K562 (cell line): ENCODE data around the gene CCDC185. TPM values are rescaled to one million over a fixed set of nuclear protein-coding genes. Genes with fewer than 3 reads are reported as not detected.

Experiments used
- ATAC-seq: fragments of 200-7000 bp; cut with Tn5 transposase; 3 replicates; pipeline ENCODE4 v1.9.1; 2020; ENCODE audit warnings: moderate library complexity
- BruUV-seq: library from RNA; stranded (reverse); fragments of 400-500 nt; replicated peaks from 2 replicates; lab custom pipeline; 2021; lab: Mats Ljungman, UMichigan
- CTCF ChIA-PET: fragments of 300-600 bp; formaldehyde crosslinking; extraction: SDS; loops from one replicate; lab custom pipeline; 2021; ENCODE audit warnings: low intra/inter-chr PET ratio; lab: Yijun Ruan, JAX
- POLR2A ChIA-PET: fragments of 300-600, 350-650 bp; sonication (Branson Sonifier 250); formaldehyde crosslinking; extraction: SDS; loops from one replicate; lab custom pipeline; 2021; ENCODE audit warnings: antibody characterized with exemption, inconsistent platforms; lab: Yijun Ruan, JAX
- DNase-seq, 4 experiments: peaks; one replicate each; pipeline versions ENCODE4 v3.0.0 to v3.0.0-alpha.2; 2011 to 2018; ENCODE audit warnings: low spot score in 3 of 4, mixed read lengths in 3 of 4; ENCODE audit errors: extremely low read depth in 1 of 4
- FAIRE-seq: peaks from 2 replicates; lab custom pipeline; 2011; peaks lifted over from hg19 to GRCh38; lab: Jason Lieb, UNC
- H2AFZ ChIP-seq: 2 replicates; pipeline ENCODE4 v1.6.0; 2011; ENCODE audit warnings: low read depth, low read length, control low read depth, inconsistent platforms
- H3K27ac ChIP-seq: fragments of 200-600 bp; 3 replicates; pipeline ENCODE4 v1.8.0; 2011; ENCODE audit warnings: low read depth, mild to moderate bottlenecking, control low read depth, inconsistent platforms, low read length, moderate library complexity, mixed read lengths; ENCODE audit errors: extremely low read depth
- H3K27me3 ChIP-seq, 2 experiments: fragments of 300-600 bp in 1 of 2; 2 replicates in 1 of 2; 3 replicates in 1 of 2; pipeline versions ENCODE4 v1.6.0 to v1.8.0; 2011; ENCODE audit warnings: inconsistent platforms in 2 of 2, low read length in 2 of 2, mild to moderate bottlenecking in 1 of 2, mixed read lengths in 1 of 2, moderate library complexity in 1 of 2; ENCODE audit not compliant: control insufficient read depth in 2 of 2, insufficient read depth in 2 of 2
- H3K36me3 ChIP-seq: fragments of 300-600 bp; 3 replicates; pipeline ENCODE4 v1.8.0; 2011; ENCODE audit warnings: mild to moderate bottlenecking, low read length, inconsistent platforms; ENCODE audit not compliant: control insufficient read depth, insufficient read depth
- H3K4me1 ChIP-seq, 2 experiments: fragments of 200-600 bp in 1 of 2; replicated peaks in 1 of 2; 2 replicates in 1 of 2; 3 replicates in 1 of 2; pipeline versions ENCODE4 v1.5.1 to v1.8.0; 2011; ENCODE audit warnings: inconsistent platforms in 2 of 2, low read length in 2 of 2, mild to moderate bottlenecking in 1 of 2, mixed read lengths in 1 of 2, moderate library complexity in 1 of 2; ENCODE audit not compliant: control insufficient read depth in 2 of 2, insufficient read depth in 2 of 2
- H3K4me2 ChIP-seq: 2 replicates; pipeline ENCODE4 v1.6.1; 2011; ENCODE audit warnings: low read length, control low read depth, inconsistent platforms, mixed read lengths; ENCODE audit not compliant: insufficient read depth
- H3K4me3 ChIP-seq: fragments of 200-600 bp; sonication (generic), shearing (Covaris generic); 2 replicates; pipeline ENCODE4 v1.5.1; 2016; ENCODE audit warnings: control low read depth, inconsistent platforms
- H3K79me2 ChIP-seq: fragments of 200-600 bp; 3 replicates; pipeline ENCODE4 v1.8.0; 2011; ENCODE audit warnings: low read length, inconsistent platforms; ENCODE audit not compliant: control insufficient read depth, insufficient read depth
- H3K9ac ChIP-seq, 2 experiments: 2 replicates each; pipeline versions ENCODE4 v1.6.0 to v1.6.1; 2011; ENCODE audit warnings: low read depth in 2 of 2, low read length in 2 of 2, control low read depth in 1 of 2, inconsistent platforms in 1 of 2, mild to moderate bottlenecking in 1 of 2, mixed read lengths in 1 of 2; ENCODE audit not compliant: insufficient read depth in 1 of 2
- H3K9me1 ChIP-seq: one replicate; pipeline ENCODE4 v1.6.0; 2011; ENCODE audit warnings: inconsistent platforms, mild to moderate bottlenecking, low read length, moderate library complexity; ENCODE audit not compliant: control insufficient read depth, insufficient read depth
- H3K9me3 ChIP-seq: replicated peaks from 2 replicates; pipeline ENCODE4 v1.5.1; 2011; ENCODE audit warnings: low read depth, low read length, inconsistent platforms; ENCODE audit not compliant: control insufficient read depth, insufficient read depth
- H4K20me1 ChIP-seq: replicated peaks from 2 replicates; pipeline ENCODE4 v1.6.1; 2011; ENCODE audit warnings: low read length, inconsistent platforms, mixed read lengths; ENCODE audit not compliant: control insufficient read depth, insufficient read depth
- ARHGAP35 ChIP-seq: fragments of 450-650 bp; IDR thresholded peaks from 2 replicates; pipeline ENCODE4 v1.6.1; 2018; ENCODE audit not compliant: partially characterized antibody
- C11orf30 ChIP-seq: fragments of 450-650 bp; IDR thresholded peaks from 2 replicates; pipeline ENCODE4 v1.6.1; 2016; ENCODE audit warnings: low read depth, mild to moderate bottlenecking
- ELK3 ChIP-seq: fragments of 450-650 bp; formaldehyde crosslinking; IDR thresholded peaks from 2 replicates; pipeline ENCODE4 v1.4.0; 2020; ENCODE audit warnings: mild to moderate bottlenecking
- ZNF316 ChIP-seq: fragments of 450-650 bp; IDR thresholded peaks from 2 replicates; pipeline ENCODE4 v1.6.1; 2016
- WGBS: fragments of 100-300 bp; shearing (Covaris generic); methylation state at CpG from one replicate; pipeline ENCODE4 v1.1.6; 2016; ENCODE audit warnings: low coverage, mixed read lengths; ENCODE audit not compliant: insufficient coverage; ENCODE audit errors: missing lambda C conversion rate; 5-methylcytosine and 5-hydroxymethylcytosine counted together
- in situ Hi-C: fragments of 300-500 bp; cut with MboI; formaldehyde crosslinking; loops from 4 replicates; pipeline ENCODE4 v1.15.0; 2018; ENCODE audit warnings: inconsistent platforms, mixed read lengths
- intact Hi-C: fragments of 100-400 bp; cut with micrococcal nuclease; formaldehyde crosslinking; loops from 2 replicates; pipeline ENCODE4 v1.14.2; 2022
- polyA plus RNA-seq, 8 experiments: library from polyadenylated mRNA; depleted of rRNA in 4 of 8; stranded (reverse) in 5 of 8; unstranded in 3 of 8; fragments of >200 nt; fragmentation: Nextera tagmentation in 2 of 8; fragmentation: Illumina TruSeq in 1 of 8; extraction: Ambion mirVana in 2 of 8; extraction: Trizol in 1 of 8; gene quantifications; 2 replicates each; pipeline versions ENCODE4 v1.2.1 to v1.2.3, GENCODE V29; 2011 to 2014; ENCODE audit warnings: inconsistent platforms in 1 of 8, missing spikeins in 1 of 8
- total RNA-seq, 7 experiments: library from RNA; depleted of rRNA in 6 of 7; stranded (reverse); fragments of >200 nt in 6 of 7; fragmentation: Illumina TruSeq in 2 of 7; extraction: Trizol in 2 of 7; gene quantifications; 2 replicates each; pipeline versions ENCODE4 v1.2.1 to v1.2.3, GENCODE V29; 2011 to 2021; ENCODE audit warnings: low replicate concordance in 1 of 7

Gene CCDC185
- total and polyA plus RNA-seq, 9 of the 15 experiments (the other 6 are each of a cell fraction or from before 2014, with no cell fraction given) = not detected

- no TSS peak for BruUV-seq
- no peak overlapping the region for H3K9ac ChIP-seq
- no peak overlapping the region for H2AFZ ChIP-seq
- H3K9me1 ChIP-seq = no peaks in the 10 kb centered on the region
- peak; percentile 51; the same call in 1 of the 2 replicates for TF ChIP-seq ZNF316
- TF ChIP-seq C11orf30 = peak; percentile 29; the same call in 1 of the 2 replicates
- no peak for TF ChIP-seq ARHGAP35
- H3K36me3 ChIP-seq = no peaks in the 10 kb centered on the region
- no peak for FAIRE-seq
- no peak for ATAC-seq
- no peaks in the 10 kb centered on the region for H4K20me1 ChIP-seq
- no peak for DNase-seq
- intact Hi-C loops = no loop called here
- H3K4me3 ChIP-seq = no peak overlapping the region
- no peaks in the 10 kb centered on the region for H3K79me2 ChIP-seq
- no peak overlapping the region for H3K4me2 ChIP-seq
- in situ Hi-C loops = no loop called here
- H3K9me3 ChIP-seq = no peaks in the 10 kb centered on the region
- peaks cover 2 to 32% of the 10 kb centered on the region in 2 experiments; a peak in 2 of 5 replicates for H3K27me3 ChIP-seq
- ChIA-PET CTCF (no interaction called here), POLR2A (no interaction called here)
- WGBS = 0% methylated on average over 2 of the region's 2 CpGs
- H3K4me1 ChIP-seq = no peaks in the 10 kb centered on the region
- H3K27ac ChIP-seq = no peak overlapping the region
Measured at GRCh38 chr1:223421676-223422075, 28.5 kb downstream of the CCDC185 start.

- intact Hi-C loops (no loop called here), in situ Hi-C loops (no loop called here)
- Histone ChIP-seq H2AFZ (no peak overlapping the region), H3K27ac (no peak overlapping the region), H3K9me1 (no peaks in the 10 kb centered on the region), H3K27me3 (peaks cover 2 to 32% of the 10 kb centered on the region in 2 experiments; a peak in 2 of 5 replicates), H3K79me2 (no peaks in the 10 kb centered on the region), H3K4me1 (no peaks in the 10 kb centered on the region), H3K4me3 (no peak overlapping the region), H3K9ac (no peak overlapping the region), H3K36me3 (no peaks in the 10 kb centered on the region), H4K20me1 (no peaks in the 10 kb centered on the region), H3K4me2 (no peak overlapping the region), H3K9me3 (no peaks in the 10 kb centered on the region)
- 0% methylated on average over 1 of the region's 1 CpG for WGBS
- DNase-seq = no peak
- BruUV-seq = no TSS peak
- ChIA-PET CTCF (no interaction called here), POLR2A (interaction anchor here (1.0 kb wide), 1 partner anchor 15 kb away, joined by 3 read pairs; no protein-coding TSS in a partner anchor)
- no peak for ATAC-seq
- FAIRE-seq = no peak
- TF ChIP-seq ELK3 (CRISPR knock-in tag) = no peak
Measured at GRCh38 chr1:223422911-223423310, 29.7 kb downstream of the CCDC185 start.
